ENCODE measurements around the gene ATP1A1.
A peak's percentile ranks its signal among the peaks of the same experiment; 100 is the strongest.

Gene ATP1A1

GRCh38 chr1:116415699-116416533 is 42.9 kb downstream of the ATP1A1 start:
- no peak for DNase-seq

- no peak for DNase-seq
Measured at GRCh38 chr1:116416854-116417513, 43.9 kb downstream of the ATP1A1 start.

DNA sequence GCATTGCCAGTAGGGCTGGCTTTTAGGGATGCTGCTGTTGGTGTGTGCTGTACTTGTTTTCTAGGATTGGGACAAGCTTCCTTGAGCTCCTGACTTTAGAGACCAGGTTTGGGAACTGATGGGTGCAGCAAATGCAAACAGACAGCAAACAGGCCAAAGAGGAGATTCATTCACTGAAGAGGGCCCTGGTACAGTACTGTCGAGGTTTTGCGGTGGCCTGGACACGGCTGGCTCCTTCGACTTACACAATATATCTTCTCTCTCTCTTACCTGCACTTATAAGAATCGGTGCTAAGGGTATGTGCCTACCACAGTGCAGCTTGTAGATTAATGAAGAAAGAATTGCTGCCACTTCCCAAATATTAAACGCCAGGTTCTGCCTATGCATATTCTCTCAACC is 44.6 kb downstream of the ATP1A1 start:
- no peak for DNase-seq

DNA sequence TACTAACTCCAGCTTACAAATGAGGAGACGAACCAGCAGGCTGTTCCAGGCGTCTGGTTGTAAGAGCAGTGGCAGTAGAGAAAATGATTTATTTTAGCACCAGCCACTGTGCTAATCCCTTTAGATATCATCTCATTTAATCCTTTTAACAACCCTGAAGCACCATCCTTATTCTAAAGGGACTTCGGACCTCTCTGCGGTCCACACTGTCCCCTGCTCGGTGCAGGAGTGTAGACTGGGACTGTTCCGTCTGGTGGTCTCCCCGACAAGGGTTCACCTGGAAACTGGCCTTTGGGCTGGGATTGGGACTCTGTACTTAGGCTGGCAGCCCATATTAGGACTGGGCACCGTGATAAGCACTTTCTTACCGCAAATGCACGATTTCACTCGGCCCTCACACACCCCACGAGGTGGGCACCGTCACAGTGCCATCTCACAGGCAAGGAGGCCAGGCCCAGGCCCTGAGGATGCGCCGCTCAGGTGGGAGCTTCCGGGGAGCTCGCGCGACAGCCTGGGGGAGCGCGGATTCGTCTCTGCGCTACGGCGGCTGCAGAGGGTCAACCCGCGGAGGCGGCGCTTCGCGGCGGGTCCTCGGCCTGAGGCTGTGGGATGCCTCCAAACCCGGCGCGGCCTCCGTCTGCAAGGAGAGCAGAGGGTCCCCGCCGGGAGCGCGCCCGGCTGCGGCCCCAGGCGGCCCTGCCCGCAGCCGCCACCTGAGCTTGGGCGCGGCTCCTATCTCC is 45.2 kb downstream of the ATP1A1 start:
- peak; percentile 77 for DNase-seq

DNA sequence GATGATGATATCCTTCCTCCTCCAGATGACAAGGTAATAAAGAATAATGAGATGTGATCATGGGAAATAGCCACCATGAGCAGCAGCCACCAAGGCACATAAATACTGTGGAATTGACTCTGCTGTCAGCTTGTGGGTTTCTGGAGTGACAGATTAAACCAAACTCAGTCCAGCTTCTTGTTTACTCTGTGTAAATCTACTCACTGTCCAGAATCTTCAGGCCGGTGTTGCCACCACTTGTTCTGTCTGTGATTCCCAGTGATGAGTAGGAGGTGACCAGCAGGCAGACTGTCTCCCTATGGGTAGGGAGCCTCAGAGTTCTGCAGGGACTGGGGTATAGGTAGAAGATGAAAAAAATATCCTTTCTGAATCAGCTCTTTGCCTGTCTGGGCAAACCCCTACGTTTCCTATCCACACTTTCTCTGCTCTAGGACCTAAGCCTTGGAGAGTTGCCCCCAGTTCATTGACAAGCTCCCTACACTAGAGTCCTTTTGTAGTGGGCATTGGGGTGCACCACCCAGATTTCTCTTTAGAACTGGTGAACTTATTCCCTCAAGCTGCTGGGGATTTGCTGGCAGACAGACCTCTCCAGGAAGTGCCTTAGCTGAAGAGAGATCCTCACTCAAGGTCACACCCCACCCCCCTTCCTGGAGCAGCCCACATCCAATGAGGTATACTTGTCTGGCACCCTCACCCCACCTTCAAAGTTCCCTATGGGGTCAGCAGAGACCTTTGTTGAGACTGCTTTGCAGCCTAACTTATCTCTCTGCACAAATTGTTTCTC is 47.6 kb downstream of the ATP1A1 start:
- no peak for DNase-seq

GRCh38 chr1:116424438-116424837 is 51.4 kb downstream of the ATP1A1 start:
- DNase-seq: no peak

DNA sequence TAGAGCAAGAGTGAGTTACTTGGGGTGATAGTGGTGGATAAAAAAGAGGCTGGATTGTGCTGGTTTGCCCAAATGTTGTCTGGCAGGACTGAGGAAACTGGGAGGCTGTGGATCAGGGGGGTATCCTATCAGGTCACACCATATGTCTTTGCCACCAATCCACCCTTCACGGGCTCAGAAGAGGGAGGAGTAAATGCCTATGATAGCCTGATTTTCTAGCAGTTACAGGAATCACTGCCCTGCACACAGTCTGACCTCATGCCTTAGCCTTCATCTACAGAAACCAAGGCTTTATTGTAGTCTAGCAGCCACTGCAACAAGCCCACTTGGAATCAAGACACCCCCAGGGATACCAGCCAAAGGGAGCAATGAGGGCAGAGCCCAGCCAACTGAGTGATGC is 51.8 kb downstream of the ATP1A1 start:
- DNase-seq: no peak

- no peak for DNase-seq
Measured at GRCh38 chr1:116425987-116426386, 52.9 kb downstream of the ATP1A1 start.

DNA sequence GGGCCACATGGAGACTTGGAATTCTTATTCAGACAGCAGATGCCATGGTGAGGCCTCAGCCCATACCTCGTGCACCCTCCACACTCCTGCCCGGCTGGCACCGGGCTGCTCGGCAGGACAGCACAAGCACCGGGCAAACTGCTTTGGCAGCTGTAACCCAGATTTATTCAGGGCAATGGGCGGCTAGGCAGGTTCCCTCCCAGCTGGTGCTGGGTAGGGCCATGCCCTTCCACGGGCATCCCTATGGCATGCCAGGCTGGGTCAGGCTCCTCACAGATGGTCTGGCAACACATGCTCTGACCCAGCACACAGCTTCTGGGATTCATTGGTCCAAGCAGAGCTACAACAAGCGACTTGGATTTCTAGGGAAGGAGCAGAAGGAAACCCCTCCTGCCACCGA is 53.4 kb downstream of the ATP1A1 start:
- DNase-seq: no peak

DNA sequence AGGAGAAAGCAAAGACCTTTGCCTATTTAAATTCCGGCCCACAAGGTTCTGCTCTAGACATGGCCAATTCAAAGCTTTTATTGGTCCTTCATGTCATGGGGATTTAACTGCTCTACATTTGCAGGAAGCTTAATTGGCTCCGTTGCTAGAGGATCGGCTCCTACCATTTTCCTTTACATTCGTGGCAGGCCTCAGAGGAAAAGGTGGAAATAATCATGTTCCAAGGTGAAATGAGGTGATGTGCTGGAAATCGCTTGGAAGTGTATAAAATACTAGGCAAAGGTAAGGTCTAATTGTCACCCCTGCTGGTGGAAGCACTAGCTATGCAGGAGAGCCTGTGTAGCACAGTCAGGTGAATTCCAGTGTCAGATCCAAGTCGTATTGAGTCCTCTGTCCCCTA is 55.5 kb downstream of the ATP1A1 start:
- no peak for DNase-seq

DNA sequence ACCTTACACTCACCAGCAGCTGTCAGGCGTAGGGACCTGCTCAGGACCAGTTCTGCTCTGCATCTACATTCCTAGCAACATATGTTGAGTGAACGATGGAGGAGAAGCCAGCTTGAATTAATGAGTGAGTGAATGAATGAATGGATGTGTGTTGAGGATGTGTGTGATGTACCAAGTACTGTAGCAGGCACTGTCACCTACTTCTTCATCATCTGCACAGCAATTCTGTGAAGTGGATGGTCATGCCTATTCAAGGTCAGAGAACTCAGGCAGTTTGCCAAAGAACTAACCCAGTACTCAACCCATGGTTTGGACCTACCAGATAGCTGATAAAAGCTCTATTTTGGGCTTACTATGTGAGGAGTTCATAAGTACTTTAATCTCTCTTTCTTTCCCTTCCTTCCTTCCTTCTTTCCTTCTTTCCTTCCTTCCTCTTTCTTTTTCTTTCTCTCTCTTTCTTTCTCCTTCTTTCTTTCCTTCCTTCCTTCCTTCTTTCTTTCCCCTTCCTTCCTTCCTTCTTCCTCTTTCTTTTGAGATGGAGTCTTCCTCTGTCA is 56.9 kb downstream of the ATP1A1 start:
- DNase-seq: no peak

- no peak for DNase-seq
Measured at GRCh38 chr1:116431870-116432500, 58.9 kb downstream of the ATP1A1 start.

GRCh38 chr1:116432655-116433265 is 59.7 kb downstream of the ATP1A1 start:
- no peak for DNase-seq

DNA sequence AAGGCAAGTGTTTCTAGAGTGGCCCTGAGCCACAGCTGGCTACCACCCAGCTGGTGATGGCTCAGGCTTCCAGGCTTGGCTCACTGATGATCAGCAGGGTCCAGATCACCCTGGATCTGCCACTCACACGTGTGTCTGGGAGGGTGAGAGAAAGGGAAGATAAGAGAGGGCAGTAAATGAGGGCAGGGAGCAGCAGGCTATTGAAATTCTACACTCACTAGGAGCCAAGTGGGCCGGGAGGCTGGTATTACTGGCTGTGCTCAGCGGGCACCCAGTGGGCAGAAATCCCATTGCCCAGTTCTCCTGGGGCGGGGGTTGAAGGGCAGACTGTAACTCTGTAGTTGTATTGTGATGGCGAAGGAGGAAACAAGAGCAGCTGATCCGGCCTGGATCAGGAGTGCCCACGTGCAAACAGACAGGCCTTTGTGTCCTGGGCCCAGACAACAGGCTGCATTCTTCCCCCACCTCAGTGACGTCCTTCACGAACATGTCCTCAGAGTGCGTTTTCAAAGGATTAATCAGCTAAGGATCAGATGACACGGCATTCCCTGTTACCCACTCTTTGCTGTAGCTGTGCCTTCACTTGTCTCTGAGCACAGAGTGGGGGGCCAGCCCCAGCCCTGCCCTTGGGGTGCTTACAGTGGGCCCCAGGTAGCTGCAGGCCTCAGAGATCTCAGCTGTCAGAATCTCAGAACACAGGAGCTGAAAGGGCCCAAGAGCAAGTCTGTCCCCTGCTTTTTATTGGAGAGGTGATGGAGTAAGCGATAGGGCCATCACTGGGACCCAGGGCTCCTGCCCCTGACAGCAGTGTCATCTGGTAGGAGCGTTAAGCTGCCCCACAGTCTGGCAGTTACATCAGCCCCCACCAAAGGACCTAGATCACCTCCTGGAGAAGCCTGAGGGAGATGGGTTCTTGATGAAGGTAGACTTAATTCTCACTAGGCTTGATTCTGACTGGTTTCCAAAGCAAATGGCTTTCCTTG is 60.5 kb downstream of the ATP1A1 start:
- no peak for DNase-seq

- DNase-seq: no peak
Measured at GRCh38 chr1:116434849-116435248, 61.8 kb downstream of the ATP1A1 start.

DNA sequence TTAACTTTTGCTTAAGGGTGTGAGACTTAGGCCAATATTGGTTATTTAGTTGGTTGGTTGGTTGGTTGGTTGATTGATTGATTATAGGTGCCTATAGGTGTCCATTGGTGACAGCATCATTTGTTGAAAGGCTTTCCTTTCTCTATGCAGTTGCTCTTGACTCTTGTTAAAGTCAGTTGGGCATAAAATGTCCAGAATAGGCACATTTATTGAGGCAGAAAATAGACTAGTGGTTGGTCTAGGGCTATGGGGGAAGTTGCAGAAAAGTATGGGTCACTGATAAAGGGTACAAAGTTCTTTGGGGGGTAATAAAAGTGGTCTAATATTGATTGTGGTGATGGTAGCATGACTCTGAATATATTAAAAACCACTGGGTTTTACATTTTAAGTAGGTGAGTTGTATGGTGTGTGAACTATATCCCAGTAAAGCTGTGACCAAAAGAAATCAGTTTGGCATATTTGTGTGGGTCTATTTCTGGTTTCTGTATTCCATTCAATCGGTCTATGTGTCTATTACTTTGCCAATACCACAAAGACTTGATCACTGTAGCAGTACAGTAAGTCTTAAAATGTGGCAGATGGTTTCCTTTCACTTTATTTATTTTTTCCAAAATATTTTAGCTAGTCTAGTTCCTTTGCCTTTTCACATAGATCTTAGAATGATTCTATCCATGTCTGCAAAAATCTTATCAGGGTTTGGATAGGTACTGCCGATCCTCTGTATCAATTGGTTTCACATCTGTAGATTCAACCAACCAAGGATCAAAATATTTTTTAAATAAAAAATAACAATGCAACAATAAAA is 63.0 kb downstream of the ATP1A1 start:
- no peak for DNase-seq

GRCh38 chr1:116436611-116436970 is 63.5 kb downstream of the ATP1A1 start:
- DNase-seq: no peak

- DNase-seq: no peak
Measured at GRCh38 chr1:116439701-116440100, 66.7 kb downstream of the ATP1A1 start.

- no peak for DNase-seq
Measured at GRCh38 chr1:116440731-116441130, 67.7 kb downstream of the ATP1A1 start.

- DNase-seq: no peak
Measured at GRCh38 chr1:116445534-116445933, 72.5 kb downstream of the ATP1A1 start.
